Measurements from ENCODE around the gene FGF10. TPM values are rescaled to one million over a fixed set of nuclear protein-coding genes. Genes with fewer than 3 reads are reported as not detected.

Gene FGF10
- total RNA-seq, 1 experiment from 2014 or later: not detected

GRCh38 chr5:44389823-44390143, 563 bp upstream of the FGF10 start:
- intact Hi-C loops (cut with micrococcal nuclease): no loop called here
- Mint-ChIP-seq H3K27ac (ENCODE audit: low read depth, unreplicated experiment) (no peak overlapping the region), H3K36me3 (ENCODE audit: insufficient read depth, unreplicated experiment) (no peaks in the 10 kb centered on the region), H3K4me3 (ENCODE audit: unreplicated experiment) (peak overlapping the region; percentile 67), H3K4me1 (ENCODE audit: insufficient read depth, unreplicated experiment) (peaks cover 6% of the 10 kb centered on the region), H3K9me3 (ENCODE audit: unreplicated experiment) (no peaks in the 10 kb centered on the region), H3K27me3 (ENCODE audit: insufficient read depth, unreplicated experiment) (peaks cover 12% of the 10 kb centered on the region)
- POLR2A ChIA-PET: no interaction called here
- no peak for DNase-seq (ENCODE audit: unreplicated experiment)
- CTCF ChIA-PET: no interaction called here
- no peak for TF ChIP-seq CTCF (IDR thresholded peaks at IDR 0.05; ENCODE audit: unreplicated experiment)
- BruUV-seq (replicated peaks): no TSS peak

- TF ChIP-seq CTCF (IDR thresholded peaks at IDR 0.05; ENCODE audit: unreplicated experiment): no peak
- Mint-ChIP-seq H3K27ac (ENCODE audit: low read depth, unreplicated experiment) (no peak overlapping the region), H3K27me3 (ENCODE audit: insufficient read depth, unreplicated experiment) (peaks cover 12% of the 10 kb centered on the region), H3K9me3 (ENCODE audit: unreplicated experiment) (no peaks in the 10 kb centered on the region), H3K4me3 (ENCODE audit: unreplicated experiment) (peak overlapping the region; percentile 67), H3K4me1 (ENCODE audit: insufficient read depth, unreplicated experiment) (peaks cover 6% of the 10 kb centered on the region), H3K36me3 (ENCODE audit: insufficient read depth, unreplicated experiment) (no peaks in the 10 kb centered on the region)
- intact Hi-C loops (cut with micrococcal nuclease): no loop called here
- ChIA-PET CTCF (interaction anchor here (0.6 kb wide), 1 partner anchor 350 kb away, joined by 3 read pairs; no protein-coding TSS in a partner anchor), POLR2A (no interaction called here)
- BruUV-seq (replicated peaks): no TSS peak
- DNase-seq (ENCODE audit: unreplicated experiment): no peak
These were observed 715 bp downstream of the FGF10 start for GRCh38 chr5:44388321-44389089.

GRCh38 chr5:44387921-44388320, 1.3 kb downstream of the FGF10 start:
- H3K9me3 Mint-ChIP-seq (ENCODE audit: unreplicated experiment): no peaks in the 10 kb centered on the region
- ChIA-PET CTCF (interaction anchor here (0.6 kb wide), 1 partner anchor 349 kb away, joined by 3 read pairs; no protein-coding TSS in a partner anchor), POLR2A (no interaction called here)
- H3K27me3 Mint-ChIP-seq (ENCODE audit: insufficient read depth, unreplicated experiment): peaks cover 12% of the 10 kb centered on the region
- TF ChIP-seq CTCF (IDR thresholded peaks at IDR 0.05; ENCODE audit: unreplicated experiment): no peak
- DNase-seq (ENCODE audit: unreplicated experiment): no peak
- peak overlapping the region; percentile 67 for H3K4me3 Mint-ChIP-seq (ENCODE audit: unreplicated experiment)
- H3K36me3 Mint-ChIP-seq (ENCODE audit: insufficient read depth, unreplicated experiment): no peaks in the 10 kb centered on the region
- intact Hi-C loops (cut with micrococcal nuclease): no loop called here
- H3K27ac Mint-ChIP-seq (ENCODE audit: low read depth, unreplicated experiment): no peak overlapping the region
- no TSS peak for BruUV-seq (replicated peaks)
- H3K4me1 Mint-ChIP-seq (ENCODE audit: insufficient read depth, unreplicated experiment): peaks cover 6% of the 10 kb centered on the region

- ChIA-PET POLR2A (no interaction called here), CTCF (no interaction called here)
- TF ChIP-seq CTCF (IDR thresholded peaks at IDR 0.05; ENCODE audit: unreplicated experiment): no peak
- intact Hi-C loops (cut with micrococcal nuclease): no loop called here
- peaks cover 12% of the 10 kb centered on the region for H3K27me3 Mint-ChIP-seq (ENCODE audit: insufficient read depth, unreplicated experiment)
- no peak overlapping the region for H3K4me3 Mint-ChIP-seq (ENCODE audit: unreplicated experiment)
- H3K27ac Mint-ChIP-seq (ENCODE audit: low read depth, unreplicated experiment): no peak overlapping the region
- H3K9me3 Mint-ChIP-seq (ENCODE audit: unreplicated experiment): no peaks in the 10 kb centered on the region
- no TSS peak for BruUV-seq (replicated peaks)
- DNase-seq (ENCODE audit: unreplicated experiment): no peak
- no peaks in the 10 kb centered on the region for H3K36me3 Mint-ChIP-seq (ENCODE audit: insufficient read depth, unreplicated experiment)
- peaks cover 6% of the 10 kb centered on the region for H3K4me1 Mint-ChIP-seq (ENCODE audit: insufficient read depth, unreplicated experiment)
These were observed 1.8 kb downstream of the FGF10 start for GRCh38 chr5:44387406-44387805.
